Measurements from ENCODE around the gene CLRN1. TPM values are rescaled to one million over a fixed set of nuclear protein-coding genes. Genes with fewer than 3 reads are reported as not detected.

Gene CLRN1
- polyA plus RNA-seq, 1 donor from 2014 or later: 0.27 TPM

- H4K20me1 ChIP-seq (ENCODE audit: insufficient read depth): no peaks in the 10 kb centered on the region
- no peak overlapping the region for H2AFZ ChIP-seq (ENCODE audit: low read depth, low read length)
- H3K79me2 ChIP-seq (replicated peaks; ENCODE audit: insufficient read depth, low read length): no peaks in the 10 kb centered on the region
- H3K4me2 ChIP-seq (ENCODE audit: low read length): no peak overlapping the region
- no peaks in the 10 kb centered on the region for H3K36me3 ChIP-seq (ENCODE audit: insufficient read depth, low read length)
- H3K27ac ChIP-seq (ENCODE audit: low read length): peak overlapping the region; percentile 3
- TF ChIP-seq RAD21 (conservative IDR thresholded peaks at IDR 0.05) (no peak), CTCF (IDR thresholded peaks at IDR 0.05; ENCODE audit: poor library complexity, severe bottlenecking) (no peak), EZH2 (IDR thresholded peaks at IDR 0.05; ENCODE audit: borderline replicate concordance, insufficient read depth, low read length, poor library complexity, severe bottlenecking) (no peak), EP300 (conservative IDR thresholded peaks at IDR 0.05; ENCODE audit: poor library complexity, severe bottlenecking) (no peak), TAF1 (IDR thresholded peaks at IDR 0.05; ENCODE audit: low read depth) (no peak), MXI1 (conservative IDR thresholded peaks at IDR 0.05; ENCODE audit: poor library complexity, severe bottlenecking) (no peak), REST (IDR thresholded peaks at IDR 0.05; ENCODE audit: borderline replicate concordance) (no peak), POLR2AphosphoS5 (IDR thresholded peaks at IDR 0.05) (no peak), SMC3 (conservative IDR thresholded peaks at IDR 0.05; ENCODE audit: poor library complexity) (no peak)
- H3K27me3 ChIP-seq (ENCODE audit: insufficient read depth, low read depth, low read length): no peaks in the 10 kb centered on the region
- H3K4me3 ChIP-seq (ENCODE audit: low read length): no peak overlapping the region
- no peaks in the 10 kb centered on the region for H3K9me3 ChIP-seq (ENCODE audit: low read length)
- no peak overlapping the region for H3K9ac ChIP-seq (ENCODE audit: low read length)
- H3K9me2 ChIP-seq (ENCODE audit: insufficient read depth, low read length): no peaks in the 10 kb centered on the region
- H3F3A ChIP-seq (ENCODE audit: insufficient read depth, low read length, poor library complexity, severe bottlenecking): no peaks in the 10 kb centered on the region
Measured at GRCh38 chr3:150917951-150918350, 54.6 kb downstream of the CLRN1 start.

- Histone ChIP-seq H3K79me2 (replicated peaks; ENCODE audit: insufficient read depth, low read length) (no peaks in the 10 kb centered on the region), H3K9ac (ENCODE audit: low read length) (peak overlapping the region; percentile 6), H3F3A (ENCODE audit: insufficient read depth, low read length, poor library complexity, severe bottlenecking) (no peaks in the 10 kb centered on the region), H3K4me3 (ENCODE audit: low read length) (no peak overlapping the region), H4K20me1 (ENCODE audit: insufficient read depth) (no peaks in the 10 kb centered on the region), H2AFZ (ENCODE audit: low read depth, low read length) (no peak overlapping the region), H3K9me3 (ENCODE audit: low read length) (no peaks in the 10 kb centered on the region), H3K27me3 (ENCODE audit: insufficient read depth, low read depth, low read length) (no peaks in the 10 kb centered on the region), H3K27ac (ENCODE audit: low read length) (peak overlapping the region; percentile 57), H3K36me3 (ENCODE audit: insufficient read depth, low read length) (no peaks in the 10 kb centered on the region), H3K4me2 (ENCODE audit: low read length) (no peak overlapping the region), H3K9me2 (ENCODE audit: insufficient read depth, low read length) (no peaks in the 10 kb centered on the region)
- no peak for TF ChIP-seq TAF1 (IDR thresholded peaks at IDR 0.05; ENCODE audit: low read depth)
- TF ChIP-seq EP300 (conservative IDR thresholded peaks at IDR 0.05; ENCODE audit: poor library complexity, severe bottlenecking): peak; percentile 77
- no peak for TF ChIP-seq EZH2 (IDR thresholded peaks at IDR 0.05; ENCODE audit: borderline replicate concordance, insufficient read depth, low read length, poor library complexity, severe bottlenecking)
- TF ChIP-seq CTCF (IDR thresholded peaks at IDR 0.05; ENCODE audit: poor library complexity, severe bottlenecking): no peak
- TF ChIP-seq SMC3 (conservative IDR thresholded peaks at IDR 0.05; ENCODE audit: poor library complexity): no peak
- peak; percentile 11 for TF ChIP-seq RAD21 (conservative IDR thresholded peaks at IDR 0.05)
- no peak for TF ChIP-seq MXI1 (conservative IDR thresholded peaks at IDR 0.05; ENCODE audit: poor library complexity, severe bottlenecking)
- peak; percentile 43 for TF ChIP-seq POLR2AphosphoS5 (IDR thresholded peaks at IDR 0.05)
- TF ChIP-seq REST (IDR thresholded peaks at IDR 0.05; ENCODE audit: borderline replicate concordance): no peak
Measured at GRCh38 chr3:150913133-150913922, 59.2 kb downstream of the CLRN1 start.

All from neural cell (in vitro differentiated cells).